B cell (primary cell): Measurements from ENCODE around the gene S100A1. TPM values are rescaled to one million over a fixed set of nuclear protein-coding genes. Genes with fewer than 3 reads are reported as not detected.
A peak's percentile ranks its signal among the peaks of the same experiment; 100 is the strongest.

Source experiments
- ATAC-seq: fragments of 200-7000 bp; cut with Tn5 transposase; one replicate; pipeline ENCODE4 v1.10.0; 2021; ENCODE audit warnings: low read depth, mild to moderate bottlenecking, moderate number of reproducible peaks, moderate library complexity
- CTCF ChIA-PET: fragments of 350-600 bp; sonication (Branson Sonifier 250); formaldehyde crosslinking; loops from one replicate; lab custom pipeline; 2021; ENCODE audit warnings: antibody characterized with exemption, inconsistent platforms; lab: Charles Lee
- POLR2A ChIA-PET: fragments of 350-600 bp; sonication (Branson Sonifier 250); formaldehyde crosslinking; loops from one replicate; lab custom pipeline; 2021; ENCODE audit warnings: antibody characterized with exemption; lab: Charles Lee
- DNase-seq: peaks from one replicate; pipeline ENCODE4 v3.0.0; 2013
- H2AFZ ChIP-seq: 2 replicates; pipeline ENCODE4 v1.6.1; 2012; ENCODE audit warnings: mild to moderate bottlenecking, low read depth, low read length; ENCODE audit not compliant: insufficient read depth, poor library complexity, severe bottlenecking
- H3K27ac ChIP-seq, 2 donors: 1 replicate in 1 of 2; 2 replicates in 1 of 2; pipeline ENCODE4 v1.5.1; 2012 to 2013; ENCODE audit warnings: low read length in 2 of 2, mild to moderate bottlenecking in 2 of 2, moderate library complexity in 1 of 2
- H3K27me3 ChIP-seq, 4 experiments: fragments of 200-600 bp in 1 of 4; sonication (generic) in 1 of 4; replicated peaks in 1 of 4; 1 replicate in 2 of 4; 2 replicates in 2 of 4; pipeline versions ENCODE4 v1.6.1 to v1.7.0; 2013 to 2016; ENCODE audit warnings: low read length in 3 of 4, mild to moderate bottlenecking in 2 of 4, mixed read lengths in 1 of 4, moderate library complexity in 1 of 4; ENCODE audit not compliant: insufficient read depth in 4 of 4, control insufficient read depth in 3 of 4; ENCODE audit errors: control extremely low read depth in 1 of 4
- H3K36me3 ChIP-seq, 2 experiments: replicated peaks in 1 of 2; 1 replicate in 1 of 2; 2 replicates in 1 of 2; pipeline versions ENCODE4 v1.6.1 to v1.7.1; 2013; ENCODE audit warnings: low read length in 1 of 2; ENCODE audit not compliant: insufficient read depth in 2 of 2, control insufficient read depth in 1 of 2; ENCODE audit errors: control extremely low read depth in 1 of 2, extremely low read depth in 1 of 2
- H3K4me1 ChIP-seq, 2 donors: fragments of 200-600 bp in 1 of 2; sonication (generic) in 1 of 2; 1 replicate in 1 of 2; 2 replicates in 1 of 2; pipeline versions ENCODE4 v1.5.1 to v1.6.1; 2013 to 2017; ENCODE audit warnings: low read length in 2 of 2; ENCODE audit not compliant: control insufficient read depth in 2 of 2, insufficient read depth in 2 of 2
- H3K4me2 ChIP-seq: replicated peaks from 2 replicates; pipeline ENCODE3; 2012; ENCODE audit warnings: mild to moderate bottlenecking, low read depth, low read length; ENCODE audit not compliant: poor library complexity, severe bottlenecking
- H3K4me3 ChIP-seq, 5 experiments: fragments of 200-600 bp in 1 of 5; sonication (generic) in 1 of 5; 1 replicate in 3 of 5; 2 replicates in 2 of 5; pipeline versions ENCODE4 v1.5.1 to v1.7.0; 2011 to 2016; ENCODE audit warnings: low read length in 4 of 5, mild to moderate bottlenecking in 4 of 5, low read depth in 2 of 5, control low read depth in 1 of 5, moderate library complexity in 1 of 5; ENCODE audit not compliant: insufficient read depth in 1 of 5; ENCODE audit errors: control extremely low read depth in 1 of 5, extremely low read depth in 1 of 5
- H3K79me2 ChIP-seq: fragments of 200-600 bp; sonication (generic); one replicate; pipeline ENCODE4 v1.6.0; 2016; ENCODE audit warnings: low read length; ENCODE audit not compliant: control insufficient read depth, insufficient read depth
- H3K9ac ChIP-seq: fragments of 200-600 bp; sonication (generic); 2 replicates; pipeline ENCODE4 v1.6.1; 2017; ENCODE audit warnings: mild to moderate bottlenecking, low read length, moderate library complexity
- H3K9me3 ChIP-seq, 3 donors: one replicate each; pipeline versions ENCODE4 v1.6.1 to v1.7.1; 2013; ENCODE audit warnings: low read length in 2 of 3; ENCODE audit not compliant: control insufficient read depth in 2 of 3, insufficient read depth in 1 of 3; ENCODE audit errors: control extremely low read depth in 1 of 3
- H4K20me1 ChIP-seq: 2 replicates; pipeline ENCODE4 v1.6.0; 2012; ENCODE audit warnings: mild to moderate bottlenecking, low read length; ENCODE audit not compliant: insufficient read depth, control insufficient read depth, poor library complexity, severe bottlenecking
- H3K27ac Mint-ChIP-seq: one replicate; pipeline ENCODE4 v1.8.0; 2021; ENCODE audit warnings: mixed read lengths
- H3K27me3 Mint-ChIP-seq: one replicate; pipeline ENCODE4 v1.8.0; 2021; ENCODE audit warnings: mixed read lengths
- H3K4me1 Mint-ChIP-seq: one replicate; pipeline ENCODE4 v1.8.0; 2021; ENCODE audit warnings: mixed read lengths
- H3K4me3 Mint-ChIP-seq: one replicate; pipeline ENCODE4 v1.8.0; 2021; ENCODE audit warnings: mixed read lengths
- H3K9me3 Mint-ChIP-seq: one replicate; pipeline ENCODE4 v1.8.0; 2022; ENCODE audit warnings: mixed read lengths; ENCODE audit not compliant: insufficient read depth
- CTCF ChIP-seq: fragments of 200-600 bp; IDR thresholded peaks from one replicate; pipeline ENCODE4 v1.8.0; 2022; ENCODE audit warnings: antibody characterized with exemption, mild to moderate bottlenecking
- EZH2 ChIP-seq: IDR thresholded peaks from 2 replicates; pipeline ENCODE4 v1.6.1; 2012; ENCODE audit warnings: borderline replicate concordance, low read depth, mild to moderate bottlenecking, moderate library complexity, low read length; ENCODE audit not compliant: insufficient read depth, poor library complexity, severe bottlenecking
- WGBS: methylation state at CpG from one replicate; pipeline ENCODE4 v1.1.5; 2013; ENCODE audit warnings: missing lambda C conversion rate; ENCODE audit not compliant: insufficient coverage; 5-methylcytosine and 5-hydroxymethylcytosine counted together
- intact Hi-C: fragments of 100-400 bp; cut with micrococcal nuclease; formaldehyde crosslinking; loops from one replicate; pipeline ENCODE4 v1.10.0; 2022
- polyA minus RNA-seq: library from RNA; depleted of rRNA, polyadenylated mRNA; stranded (reverse); fragments of >200 nt; gene quantifications from 2 replicates; pipeline ENCODE4 v1.2.3, GENCODE V29; 2012
- polyA plus RNA-seq: library from polyadenylated mRNA; depleted of rRNA; stranded (reverse); fragments of >200 nt; gene quantifications from 2 replicates; pipeline ENCODE4 v1.2.3, GENCODE V29; 2012
- total RNA-seq, 2 donors: library from RNA; stranded (reverse); fragments of 120-200 nt in 1 of 2; gene quantifications; 1 replicate in 1 of 2; 2 replicates in 1 of 2; pipeline versions ENCODE4 v1.2.3 to v1.2.4, GENCODE V29; 2013 to 2022

The S100A1 gene
- total RNA-seq: not detected in 2 replicates
- 0.40 TPM for total RNA-seq (2013)
- polyA plus RNA-seq: not detected in 2 replicates
- not detected in 2 replicates for polyA minus RNA-seq

GRCh38 chr1:153627715-153628626, at the start of gene S100A1:
TSS of gene S100A1 (plus strand) at chr1:153628434. CDS start at chr1:153630522, 2,088 bp downstream.
- Histone ChIP-seq H3K27me3 (peaks cover 0 to 4% (median 0%) of the 10 kb centered on the region in 4 experiments), H3K36me3 (no peaks in the 10 kb centered on the region), H3K9me3 (no peaks in the 10 kb centered on the region), H2AFZ (peak within 1 kb of the TSS; percentile 70), H3K4me2 (peak within 1 kb of the TSS; percentile 56), H3K4me3 (peak within 1 kb of the TSS in 3 of 5 experiments; percentile 19 to 44 (median 37)), H3K79me2 (no peaks in the 10 kb centered on the region), H3K4me1 (peaks cover 9 to 26% of the 10 kb centered on the region in 2 donors), H3K9ac (peak within 1 kb of the TSS; percentile 51), H3K27ac (no peak within 1 kb of the TSS), H4K20me1 (no peaks in the 10 kb centered on the region)
- Mint-ChIP-seq H3K9me3 (no peaks in the 10 kb centered on the region), H3K4me3 (peak within 1 kb of the TSS; percentile 49), H3K27ac (peak within 1 kb of the TSS; percentile 46), H3K27me3 (no peaks in the 10 kb centered on the region), H3K4me1 (peaks cover 19% of the 10 kb centered on the region)
- CTCF ChIA-PET: interaction anchor here (0.7 to 3.4 kb wide), 4 partner anchors 14 to 117 kb away, joined by 3 to 26 read pairs (median 4); no protein-coding TSS in a partner anchor
- WGBS: 75% methylated on average over 2 of the region's 10 CpGs
- POLR2A ChIA-PET: interaction anchor here (0.6 to 1.2 kb wide), 2 partner anchors 32 to 362 kb away, joined by 4 read pairs; partner anchors contain the start of gene RPS27
- intact Hi-C loops: no loop called here
- no peak for TF ChIP-seq EZH2
- TF ChIP-seq CTCF: no peak
- DNase-seq (no peak), ATAC-seq (no peak)

- CTCF ChIA-PET: interaction anchor here (1.4 to 2.6 kb wide), 3 partner anchors 10 to 68 kb away, joined by 3 to 11 read pairs (median 10); no protein-coding TSS in a partner anchor
- TF ChIP-seq CTCF (no peak), EZH2 (no peak)
- H3K36me3 ChIP-seq: no peaks in the 10 kb centered on the region
- H3K27me3 Mint-ChIP-seq: peaks cover 14% of the 10 kb centered on the region
- ATAC-seq (no peak), DNase-seq (no peak)
- peaks cover 0 to 4% (median 1%) of the 10 kb centered on the region in 4 experiments for H3K27me3 ChIP-seq
- H3K27ac Mint-ChIP-seq: no peak overlapping the region
- peaks cover 0 to 5% of the 10 kb centered on the region in 2 donors for H3K4me1 ChIP-seq
- POLR2A ChIA-PET: no interaction called here
- no peak overlapping the region for H3K4me2 ChIP-seq
- H3K79me2 ChIP-seq: no peaks in the 10 kb centered on the region
- no peak overlapping the region for H3K4me3 Mint-ChIP-seq
- no peak overlapping the region for H3K27ac ChIP-seq
- no peaks in the 10 kb centered on the region for H3K9me3 Mint-ChIP-seq
- H2AFZ ChIP-seq: no peak overlapping the region
- no peaks in the 10 kb centered on the region for H4K20me1 ChIP-seq
- H3K9ac ChIP-seq: no peak overlapping the region
- H3K9me3 ChIP-seq: no peaks in the 10 kb centered on the region
- no peak overlapping the region for H3K4me3 ChIP-seq
- intact Hi-C loops: no loop called here
- H3K4me1 Mint-ChIP-seq: peaks cover 3% of the 10 kb centered on the region
Measured at GRCh38 chr1:153578490-153578889, 49.7 kb upstream of the S100A1 start.
